IMR-90 (cell line): ENCODE results near the gene IL5RA. TPM values are rescaled to one million over a fixed set of nuclear protein-coding genes. Genes with fewer than 3 reads are reported as not detected.

Source experiments
- ATAC-seq: fragments of 200-7000 bp; cut with Tn5 transposase; 2 replicates; pipeline ENCODE4 v1.9.1; 2020; ENCODE audit warnings: low read depth, mild to moderate bottlenecking, moderate library complexity
- BruUV-seq: library from RNA; stranded (reverse); fragments of 400-500 nt; replicated peaks from 2 replicates; lab custom pipeline; 2021; lab: Mats Ljungman, UMichigan
- CTCF ChIA-PET: fragments of 300-600 bp; formaldehyde crosslinking; extraction: SDS; loops from one replicate; lab custom pipeline; 2021; ENCODE audit warnings: antibody characterized with exemption; lab: Yijun Ruan, JAX
- POLR2A ChIA-PET: fragments of 300-600 bp; sonication (Branson Sonifier 250); formaldehyde crosslinking; loops from one replicate; lab custom pipeline; 2022; ENCODE audit warnings: antibody characterized with exemption; ENCODE audit not compliant: unreplicated experiment; lab: Charles Lee
- DNase-seq: peaks from one replicate; pipeline ENCODE4 v3.0.0; 2013
- H2AFZ ChIP-seq: replicated peaks from 2 replicates; pipeline ENCODE3; 2013; ENCODE audit warnings: low read length, mild to moderate bottlenecking; ENCODE audit not compliant: poor library complexity
- H2AK5ac ChIP-seq: 2 replicates; pipeline ENCODE4 v1.6.1; 2013; ENCODE audit warnings: low read depth, low read length, inconsistent platforms
- H2AK9ac ChIP-seq: replicated peaks from 2 replicates; pipeline ENCODE3; 2013; ENCODE audit warnings: mild to moderate bottlenecking, low read depth, low read length, moderate library complexity; ENCODE audit not compliant: poor library complexity
- H2BK120ac ChIP-seq: 2 replicates; pipeline ENCODE4 v1.6.1; 2013; ENCODE audit warnings: low read depth, low read length, inconsistent platforms
- H2BK15ac ChIP-seq: 3 replicates; pipeline ENCODE4 v1.6.1; 2013; ENCODE audit warnings: low read depth, low read length, inconsistent platforms
- H2BK20ac ChIP-seq: 2 replicates; pipeline ENCODE4 v1.6.1; 2013; ENCODE audit warnings: low read depth, mild to moderate bottlenecking, inconsistent platforms, low read length, moderate library complexity
- H2BK5ac ChIP-seq: 2 replicates; pipeline ENCODE4 v1.6.1; 2013; ENCODE audit warnings: mild to moderate bottlenecking, low read depth, low read length, inconsistent platforms; ENCODE audit not compliant: poor library complexity, severe bottlenecking
- H3K14ac ChIP-seq: replicated peaks from 2 replicates; pipeline ENCODE4 v1.6.1; 2013; ENCODE audit warnings: low read depth, low read length, inconsistent platforms
- H3K18ac ChIP-seq: 2 replicates; pipeline ENCODE4 v1.6.1; 2013; ENCODE audit warnings: low read depth, low read length, control low read depth
- H3K23ac ChIP-seq: 2 replicates; pipeline ENCODE4 v1.6.1; 2013; ENCODE audit warnings: low read depth, low read length, inconsistent platforms
- H3K27ac ChIP-seq: 2 replicates; pipeline ENCODE4 v1.5.1; 2013; ENCODE audit warnings: mild to moderate bottlenecking, control low read depth, low read length; ENCODE audit not compliant: insufficient read depth
- H3K27me3 ChIP-seq: 2 replicates; pipeline ENCODE4 v1.6.1; 2013; ENCODE audit warnings: low read length; ENCODE audit not compliant: control insufficient read depth, insufficient read depth
- H3K36me3 ChIP-seq: 2 replicates; pipeline ENCODE4 v1.6.1; 2013; ENCODE audit warnings: low read length, mixed read lengths; ENCODE audit not compliant: control insufficient read depth, insufficient read depth
- H3K4ac ChIP-seq: 2 replicates; pipeline ENCODE4 v1.6.1; 2013; ENCODE audit warnings: low read depth, low read length, inconsistent platforms
- H3K4me1 ChIP-seq: 2 replicates; pipeline ENCODE4 v1.6.1; 2013; ENCODE audit warnings: low read length, mixed read lengths; ENCODE audit not compliant: control insufficient read depth, insufficient read depth
- H3K4me2 ChIP-seq: 2 replicates; pipeline ENCODE4 v1.6.1; 2013; ENCODE audit warnings: low read depth, mild to moderate bottlenecking, control low read depth, low read length, moderate library complexity
- H3K4me3 ChIP-seq: 2 replicates; pipeline ENCODE4 v1.5.1; 2013; ENCODE audit warnings: low read depth, mild to moderate bottlenecking, control low read depth, low read length, moderate library complexity; ENCODE audit not compliant: insufficient read depth
- H3K56ac ChIP-seq: 2 replicates; pipeline ENCODE4 v1.6.1; 2013; ENCODE audit warnings: low read length, inconsistent platforms; ENCODE audit not compliant: insufficient read depth; ENCODE audit errors: extremely low read depth
- H3K79me1 ChIP-seq, 2 experiments: 2 replicates each; pipeline ENCODE4 v1.6.1; 2013; ENCODE audit warnings: low read length in 2 of 2, inconsistent platforms in 1 of 2, low read depth in 1 of 2
- H3K9ac ChIP-seq: 2 replicates; pipeline ENCODE4 v1.6.1; 2013; ENCODE audit warnings: low read depth, low read length, control low read depth
- H3K9me1 ChIP-seq: 2 replicates; pipeline ENCODE4 v1.6.1; 2013; ENCODE audit warnings: low read length, inconsistent platforms; ENCODE audit not compliant: insufficient read depth
- H3K9me3 ChIP-seq: 2 replicates; pipeline ENCODE4 v1.6.1; 2013; ENCODE audit warnings: low read length; ENCODE audit not compliant: control insufficient read depth, insufficient read depth
- H4K20me1 ChIP-seq: 2 replicates; pipeline ENCODE4 v1.6.1; 2013; ENCODE audit warnings: low read length, inconsistent platforms; ENCODE audit not compliant: insufficient read depth
- H4K5ac ChIP-seq: 2 replicates; pipeline ENCODE4 v1.6.1; 2013; ENCODE audit warnings: mild to moderate bottlenecking, low read depth, low read length, control low read depth
- H4K8ac ChIP-seq, 2 experiments: 2 replicates each; pipeline ENCODE4 v1.6.1; 2013; ENCODE audit warnings: low read depth in 2 of 2, low read length in 2 of 2, control low read depth in 1 of 2, inconsistent platforms in 1 of 2
- H4K91ac ChIP-seq: 2 replicates; pipeline ENCODE4 v1.6.1; 2013; ENCODE audit warnings: low read depth, low read length, inconsistent platforms; ENCODE audit not compliant: insufficient read depth
- BHLHE40 ChIP-seq: fragments of 150-350 bp; IDR thresholded peaks from 2 replicates; pipeline ENCODE4 v1.6.1; 2016; ENCODE audit warnings: mild to moderate bottlenecking, low read depth, low read length
- CEBPB ChIP-seq: IDR thresholded peaks from 2 replicates; pipeline ENCODE4 v1.6.1; 2012; ENCODE audit warnings: low read depth, low read length, improper control_type of control experiment
- CHD1 ChIP-seq: IDR thresholded peaks from 2 replicates; pipeline ENCODE4 v1.6.1; 2012; ENCODE audit warnings: low read depth, low read length, improper control_type of control experiment
- CTCF ChIP-seq: conservative IDR thresholded peaks from 2 replicates; pipeline ENCODE4 v1.5.1; 2012; ENCODE audit warnings: mild to moderate bottlenecking, low read depth, low read length, improper control_type of control experiment
- ELK1 ChIP-seq: fragments of 150-350 bp; IDR thresholded peaks from 2 replicates; pipeline ENCODE4 v1.6.1; 2016; ENCODE audit warnings: low read depth, mild to moderate bottlenecking, low read length, moderate library complexity, borderline replicate concordance
- FOS ChIP-seq: fragments of 150-350 bp; IDR thresholded peaks from 2 replicates; pipeline ENCODE4 v1.6.1; 2016; ENCODE audit warnings: low read depth, low read length
- MAFK ChIP-seq: IDR thresholded peaks from 2 replicates; pipeline ENCODE4 v1.6.1; 2012; ENCODE audit warnings: low read depth, low read length, improper control_type of control experiment
- MAZ ChIP-seq: IDR thresholded peaks from 2 replicates; pipeline ENCODE4 v1.6.1; 2012; ENCODE audit warnings: low read depth, mild to moderate bottlenecking, low read length, improper control_type of control experiment, moderate library complexity, borderline replicate concordance
- MXI1 ChIP-seq: IDR thresholded peaks from 2 replicates; pipeline ENCODE4 v1.6.1; 2012; ENCODE audit warnings: low read depth, mild to moderate bottlenecking, low read length, moderate library complexity, borderline replicate concordance
- POLR2A ChIP-seq: IDR thresholded peaks from 2 replicates; pipeline ENCODE4 v1.6.1; 2012; ENCODE audit warnings: mild to moderate bottlenecking, low read depth, low read length
- RAD21 ChIP-seq: IDR thresholded peaks from 2 replicates; pipeline ENCODE4 v1.6.1; 2012; ENCODE audit warnings: low read length, improper control_type of control experiment
- RCOR1 ChIP-seq: IDR thresholded peaks from 2 replicates; pipeline ENCODE4 v1.6.1; 2012; ENCODE audit warnings: mild to moderate bottlenecking, low read length, improper control_type of control experiment; ENCODE audit not compliant: insufficient replicate concordance
- RFX5 ChIP-seq: IDR thresholded peaks from 2 replicates; pipeline ENCODE4 v1.8.0; 2012; ENCODE audit warnings: low read depth, mild to moderate bottlenecking, low read length, moderate library complexity
- USF2 ChIP-seq: fragments of 150-350 bp; IDR thresholded peaks from 2 replicates; pipeline ENCODE4 v1.6.1; 2017; ENCODE audit warnings: mild to moderate bottlenecking, antibody characterized with exemption, low read length, low read depth
- WGBS, 2 experiments: methylation state at CpG; one replicate each; pipeline versions ENCODE4 v1.1.5 to v1.1.7; 2013; ENCODE audit warnings: missing lambda C conversion rate in 2 of 2; ENCODE audit not compliant: insufficient read length in 1 of 2; ENCODE audit errors: extremely low coverage in 2 of 2; 5-methylcytosine and 5-hydroxymethylcytosine counted together
- dilution Hi-C: fragments of 300-500 bp; cut with HindIII; formaldehyde crosslinking; loops from one replicate; pipeline ENCODE4 v1.14.3; 2018; ENCODE audit warnings: low sequenced_read_pairs; ENCODE audit not compliant: unreplicated experiment
- in situ Hi-C: fragments of 300-500 bp; cut with MboI; formaldehyde crosslinking; loops from 3 replicates; pipeline ENCODE4 v1.14.3; 2019; ENCODE audit warnings: low sequenced_read_pairs, inconsistent platforms, mixed read lengths
- intact Hi-C: fragments of 100-400 bp; cut with micrococcal nuclease; formaldehyde crosslinking; loops from 2 replicates; pipeline ENCODE4 v1.10.0; 2022
- polyA plus RNA-seq, 3 experiments: library from polyadenylated mRNA; depleted of rRNA; stranded (reverse); fragments of >200 nt; gene quantifications; 2 replicates each; pipeline ENCODE4 v1.2.3, GENCODE V29; 2012; ENCODE audit warnings: low replicate concordance in 1 of 3
- total RNA-seq: library from RNA; depleted of rRNA; stranded (reverse); fragments of >200 nt; gene quantifications from 2 replicates; pipeline ENCODE4 v1.2.3, GENCODE V29; 2012

IL5RA gene
- total and polyA plus RNA-seq, 2 of the 4 experiments (the other 2 are of a cell fraction): not detected

DNA sequence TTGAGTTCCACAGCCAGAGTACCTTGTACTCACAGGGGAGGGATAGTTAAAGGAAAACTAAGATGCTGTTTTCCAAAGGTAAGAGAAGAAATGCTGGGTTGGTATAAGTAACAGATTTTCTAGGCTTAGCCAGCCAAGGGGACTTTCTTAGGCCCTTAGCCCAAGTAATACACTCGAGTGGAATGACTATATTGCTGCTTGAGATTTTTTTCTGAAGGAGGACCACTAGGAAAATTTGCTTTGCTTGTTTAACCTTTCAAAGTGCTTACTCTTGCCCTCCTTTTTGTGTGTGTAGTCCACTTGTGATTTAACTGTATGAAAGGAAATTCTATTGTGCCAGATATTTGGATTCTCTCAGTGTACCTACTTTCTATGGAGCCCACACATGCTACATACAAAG is 50.5 kb downstream of the IL5RA start:
- Histone ChIP-seq H4K20me1 (no peaks in the 10 kb centered on the region), H3K27me3 (no peaks in the 10 kb centered on the region), H3K27ac (no peak overlapping the region), H3K36me3 (no peaks in the 10 kb centered on the region), H2BK15ac (no peak overlapping the region), H2BK120ac (no peak overlapping the region), H3K9me1 (no peaks in the 10 kb centered on the region), H2AK9ac (no peak overlapping the region), H3K4me1 (no peaks in the 10 kb centered on the region), H2BK5ac (no peak overlapping the region), H4K5ac (no peak overlapping the region), H3K9me3 (peaks cover 5% of the 10 kb centered on the region; the same call in 1 of the 2 replicates), H2AK5ac (no peak overlapping the region), H2AFZ (no peak overlapping the region), H3K4ac (no peak overlapping the region), H3K56ac (no peak overlapping the region), H3K14ac (no peak overlapping the region), H3K18ac (no peak overlapping the region), H2BK20ac (no peak overlapping the region), H3K9ac (no peak overlapping the region), H4K8ac (no peak overlapping the region), H3K23ac (no peak overlapping the region), H3K4me2 (no peak overlapping the region), H3K79me1 (no peaks in the 10 kb centered on the region), H3K4me3 (no peak overlapping the region), H4K91ac (no peak overlapping the region)
- no CpG with 5 or more reads among the region's 1 CpG for WGBS, 2 experiments
- dilution Hi-C loops (no loop called here), intact Hi-C loops (no loop called here), in situ Hi-C loops (no loop called here)
- ATAC-seq (no peak), DNase-seq (no peak)
- POLR2A ChIA-PET: no interaction called here
- CTCF ChIA-PET: no interaction called here
- TF ChIP-seq BHLHE40: no peak
- no peak for TF ChIP-seq CHD1
- no peak for TF ChIP-seq MAFK
- no peak for TF ChIP-seq RFX5
- TF ChIP-seq RAD21: no peak
- no peak for TF ChIP-seq ELK1
- TF ChIP-seq RCOR1: no peak
- no peak for TF ChIP-seq USF2
- no peak for TF ChIP-seq CTCF
- TF ChIP-seq MXI1: no peak
- no peak for TF ChIP-seq POLR2A
- no peak for TF ChIP-seq FOS
- TF ChIP-seq MAZ: no peak
- TF ChIP-seq CEBPB: no peak
- BruUV-seq: no TSS peak
